CD4-positive, alpha-beta T cell (primary cell): ENCODE measurements around the gene RPS25. TPM values are rescaled to one million over a fixed set of nuclear protein-coding genes. Genes with fewer than 3 reads are reported as not detected.
A peak's percentile ranks its signal among the peaks of the same experiment; 100 is the strongest.

ENCODE experiments used
- ATAC-seq: fragments of 200-7000 bp; cut with Tn5 transposase; one replicate; pipeline ENCODE4 v1.10.0; 2022; ENCODE audit warnings: mild to moderate bottlenecking; ENCODE audit not compliant: poor library complexity
- CTCF ChIA-PET: fragments of 350-600 bp; sonication (Branson Sonifier 250); formaldehyde crosslinking; loops from one replicate; lab custom pipeline; 2021; ENCODE audit warnings: antibody characterized with exemption, inconsistent platforms; lab: Charles Lee
- POLR2A ChIA-PET: fragments of 350-600 bp; sonication (Branson Sonifier 250); formaldehyde crosslinking; loops from one replicate; lab custom pipeline; 2021; ENCODE audit warnings: antibody characterized with exemption, inconsistent platforms; lab: Charles Lee
- DNase-seq, 14 experiments: peaks; one replicate each; pipeline ENCODE4 v3.0.0-alpha.2; 2013 to 2020; ENCODE audit warnings: mixed read lengths in 2 of 14
- H3K27ac ChIP-seq, 2 donors: one replicate each; pipeline versions ENCODE4 v1.5.1 to v1.7.0; 2013; ENCODE audit warnings: low read length in 2 of 2, low read depth in 1 of 2, mild to moderate bottlenecking in 1 of 2
- H3K27me3 ChIP-seq, 2 experiments: 1 replicate in 1 of 2; 2 replicates in 1 of 2; pipeline versions ENCODE4 v1.6.1 to v1.7.0; 2013; ENCODE audit warnings: low read length in 2 of 2, control low read depth in 1 of 2, mild to moderate bottlenecking in 1 of 2, moderate library complexity in 1 of 2; ENCODE audit not compliant: insufficient read depth in 2 of 2, control insufficient read depth in 1 of 2
- H3K36me3 ChIP-seq: one replicate; pipeline ENCODE4 v1.6.1; 2013; ENCODE audit warnings: low read length, control low read depth; ENCODE audit not compliant: insufficient read depth
- H3K4me1 ChIP-seq: one replicate; pipeline ENCODE4 v1.6.1; 2013; ENCODE audit warnings: low read length, control low read depth; ENCODE audit not compliant: insufficient read depth
- H3K4me3 ChIP-seq: one replicate; pipeline ENCODE4 v1.5.1; 2013; ENCODE audit warnings: mild to moderate bottlenecking, low read length, moderate library complexity
- H3K9me3 ChIP-seq, 2 experiments: 1 replicate in 1 of 2; 2 replicates in 1 of 2; pipeline versions ENCODE4 v1.6.1 to v1.7.0; 2013; ENCODE audit warnings: low read length in 2 of 2, mild to moderate bottlenecking in 2 of 2, control low read depth in 1 of 2, moderate library complexity in 1 of 2; ENCODE audit not compliant: control insufficient read depth in 1 of 2, insufficient read depth in 1 of 2
- H3K27ac Mint-ChIP-seq: one replicate; pipeline ENCODE4 v1.8.0; 2020; ENCODE audit warnings: mixed read lengths
- H3K27me3 Mint-ChIP-seq: one replicate; pipeline ENCODE4 v1.8.0; 2021; ENCODE audit warnings: mixed read lengths
- H3K36me3 Mint-ChIP-seq: one replicate; pipeline ENCODE4 v1.8.0; 2021; ENCODE audit warnings: low read depth, mixed read lengths
- H3K4me1 Mint-ChIP-seq: one replicate; pipeline ENCODE4 v1.8.0; 2021; ENCODE audit warnings: low read depth, mixed read lengths
- H3K4me3 Mint-ChIP-seq: one replicate; pipeline ENCODE4 v1.8.0; 2020; ENCODE audit warnings: mild to moderate bottlenecking, mixed read lengths
- H3K9me3 Mint-ChIP-seq: one replicate; pipeline ENCODE4 v1.8.0; 2020; ENCODE audit warnings: mixed read lengths
- intact Hi-C, 2 experiments: fragments of 100-400 bp; cut with DNase I in 1 of 2; cut with micrococcal nuclease in 1 of 2; formaldehyde crosslinking; loops; one replicate each; pipeline versions ENCODE4 v1.15.1 to v1.9.0; 2023 to 2025; cut with DNase I, micrococcal nuclease
- total RNA-seq, 174 experiments: library from RNA in 2 of 174; stranded (reverse) in 2 of 174; gene quantifications; one replicate each; pipeline ENCODE4 v1.2.3 and lab custom pipeline; 2021 to 2026
- TF ChIP-seq, protein P1 (sequence below): fragments of 200-600 bp; IDR thresholded peaks from one replicate; pipeline ENCODE4 v1.8.0; 2022; ENCODE audit warnings: antibody characterized with exemption, mild to moderate bottlenecking

RPS25 gene
- total RNA-seq, 2 experiments from 2014 or later = 2,261 to 2,296 TPM

DNA sequence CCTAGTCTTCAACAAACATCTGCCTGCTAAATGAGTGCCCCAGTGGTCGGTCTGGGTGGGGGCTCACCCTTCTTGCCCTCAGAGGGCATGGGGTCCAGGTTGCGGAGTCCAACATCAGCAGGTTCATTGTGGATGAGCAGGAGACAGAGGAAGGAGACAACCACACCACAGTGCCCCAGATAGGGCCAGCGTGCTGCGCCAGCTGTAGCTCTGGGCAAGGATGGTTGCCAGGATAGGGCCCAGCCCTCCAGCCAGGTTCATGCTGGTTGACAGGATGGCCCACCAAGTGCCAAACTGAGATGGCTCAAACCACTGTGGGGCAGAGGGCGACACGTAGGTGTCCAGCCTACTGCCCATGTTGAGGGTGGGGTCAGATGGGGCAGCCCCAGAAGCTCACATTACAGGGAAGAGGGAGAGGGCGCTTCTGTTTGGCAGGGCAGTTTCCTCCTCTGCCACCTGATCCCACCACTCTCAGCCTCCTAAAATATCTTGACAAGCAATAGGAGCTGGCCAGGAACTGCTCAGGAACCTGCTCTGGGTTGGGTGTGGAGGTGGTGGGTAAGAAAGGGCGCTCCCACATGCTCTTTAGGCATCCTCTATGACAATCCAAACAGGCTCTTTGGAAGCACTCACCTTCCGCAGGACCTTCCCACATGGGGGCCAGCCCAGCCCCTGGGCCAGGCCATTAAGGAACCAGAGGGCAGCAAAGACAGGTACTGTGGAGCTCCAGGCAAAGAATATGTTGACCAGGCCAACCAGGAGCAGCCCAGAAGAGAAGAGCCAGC, 9.6 kb upstream of the RPS25 start:
- peak overlapping the region; percentile 20 for H3K27ac Mint-ChIP-seq
- ChIA-PET CTCF (interaction anchor here (1.2 kb wide), 1 partner anchor 9 kb away, joined by 3 read pairs; the partner anchor contains the start of gene TRAPPC4), POLR2A (interaction anchor here (1.0 to 5.8 kb wide), 2 partner anchors 8 to 40 kb away, joined by 4 to 94 read pairs; partner anchors contain the start of genes RPS25, TRAPPC4 and VPS11)
- no peak for ATAC-seq
- Histone ChIP-seq H3K36me3 (peaks cover 46% of the 10 kb centered on the region), H3K27me3 (no peaks in the 10 kb centered on the region), H3K9me3 (no peaks in the 10 kb centered on the region), H3K4me1 (peaks cover 32% of the 10 kb centered on the region), H3K4me3 (no peak overlapping the region), H3K27ac (no peak overlapping the region)
- H3K36me3 Mint-ChIP-seq = peaks cover 34% of the 10 kb centered on the region
- DNase-seq = no peak
- peak overlapping the region; percentile 75 for H3K4me3 Mint-ChIP-seq
- no peaks in the 10 kb centered on the region for H3K9me3 Mint-ChIP-seq
- TF ChIP-seq, protein P1, sequence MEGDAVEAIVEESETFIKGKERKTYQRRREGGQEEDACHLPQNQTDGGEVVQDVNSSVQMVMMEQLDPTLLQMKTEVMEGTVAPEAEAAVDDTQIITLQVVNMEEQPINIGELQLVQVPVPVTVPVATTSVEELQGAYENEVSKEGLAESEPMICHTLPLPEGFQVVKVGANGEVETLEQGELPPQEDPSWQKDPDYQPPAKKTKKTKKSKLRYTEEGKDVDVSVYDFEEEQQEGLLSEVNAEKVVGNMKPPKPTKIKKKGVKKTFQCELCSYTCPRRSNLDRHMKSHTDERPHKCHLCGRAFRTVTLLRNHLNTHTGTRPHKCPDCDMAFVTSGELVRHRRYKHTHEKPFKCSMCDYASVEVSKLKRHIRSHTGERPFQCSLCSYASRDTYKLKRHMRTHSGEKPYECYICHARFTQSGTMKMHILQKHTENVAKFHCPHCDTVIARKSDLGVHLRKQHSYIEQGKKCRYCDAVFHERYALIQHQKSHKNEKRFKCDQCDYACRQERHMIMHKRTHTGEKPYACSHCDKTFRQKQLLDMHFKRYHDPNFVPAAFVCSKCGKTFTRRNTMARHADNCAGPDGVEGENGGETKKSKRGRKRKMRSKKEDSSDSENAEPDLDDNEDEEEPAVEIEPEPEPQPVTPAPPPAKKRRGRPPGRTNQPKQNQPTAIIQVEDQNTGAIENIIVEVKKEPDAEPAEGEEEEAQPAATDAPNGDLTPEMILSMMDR = no peak
- no peaks in the 10 kb centered on the region for H3K27me3 Mint-ChIP-seq
- H3K4me1 Mint-ChIP-seq = peaks cover 45% of the 10 kb centered on the region
- intact Hi-C loops = no loop called here

GRCh38 chr11:119026970-119027369, 8.8 kb upstream of the RPS25 start:
- DNase-seq (no peak), ATAC-seq (no peak)
- CTCF ChIA-PET = no interaction called here
- no peak overlapping the region for H3K27ac ChIP-seq
- POLR2A ChIA-PET = interaction anchor here (1.0 to 5.8 kb wide), 2 partner anchors 7 to 41 kb away, joined by 4 to 94 read pairs; partner anchors contain the start of genes RPS25, TRAPPC4 and VPS11
- no peak overlapping the region for H3K4me3 ChIP-seq
- intact Hi-C loops = no loop called here
- Mint-ChIP-seq H3K4me1 (peaks cover 44% of the 10 kb centered on the region), H3K4me3 (peak overlapping the region; percentile 54), H3K36me3 (peaks cover 41% of the 10 kb centered on the region), H3K9me3 (no peaks in the 10 kb centered on the region), H3K27me3 (no peaks in the 10 kb centered on the region), H3K27ac (no peak overlapping the region)
- peaks cover 54% of the 10 kb centered on the region for H3K36me3 ChIP-seq
- no peaks in the 10 kb centered on the region for H3K9me3 ChIP-seq
- peaks cover 38% of the 10 kb centered on the region for H3K4me1 ChIP-seq
- H3K27me3 ChIP-seq = no peaks in the 10 kb centered on the region
- TF ChIP-seq, protein P1 = no peak

GRCh38 chr11:119025978-119026766, 8.0 kb upstream of the RPS25 start:
- CTCF ChIA-PET = no interaction called here
- H3K27me3 Mint-ChIP-seq = no peaks in the 10 kb centered on the region
- DNase-seq = no peak
- Histone ChIP-seq H3K27me3 (no peaks in the 10 kb centered on the region), H3K36me3 (peaks cover 62% of the 10 kb centered on the region), H3K4me1 (peaks cover 46% of the 10 kb centered on the region), H3K4me3 (no peak overlapping the region), H3K27ac (no peak overlapping the region), H3K9me3 (no peaks in the 10 kb centered on the region)
- peaks cover 47% of the 10 kb centered on the region for H3K4me1 Mint-ChIP-seq
- no peaks in the 10 kb centered on the region for H3K9me3 Mint-ChIP-seq
- peaks cover 49% of the 10 kb centered on the region for H3K36me3 Mint-ChIP-seq
- no peak overlapping the region for H3K27ac Mint-ChIP-seq
- no peak overlapping the region for H3K4me3 Mint-ChIP-seq
- POLR2A ChIA-PET = interaction anchor here (5.8 kb wide), 1 partner anchor 6 kb away, joined by 94 read pairs; the partner anchor contains the start of genes RPS25 and TRAPPC4
- intact Hi-C loops = no loop called here
- ATAC-seq = no peak
- TF ChIP-seq, protein P1 = no peak
